Stimulated activated naive CD8-positive, alpha-beta T cell treated with anti-CD3 and anti-CD28 coated beads, Interleukin-15, amount 100 ng/mL, for 72 hours (primary cell): Measurements from ENCODE around the gene DLEC1.
"Not testable (repeated sequence)": the region's sequence is repeated elsewhere in the genome, so short reads cannot be mapped to it uniquely, and the experiment has no call there.

Source experiments
- ATAC-seq: fragments of 150-1000 bp; cut with Tn5 transposase; 2 replicates; pipeline ENCODE4 v1.10.0; 2021; ENCODE audit warnings: mild to moderate bottlenecking, moderate library complexity
- DNase-seq, 2 donors: peaks; one replicate each; pipeline ENCODE4 v3.0.0; 2021 to 2022
- H3K27ac Mint-ChIP-seq, 2 donors: one replicate each; pipeline ENCODE4 v1.8.0; 2022; ENCODE audit warnings: mild to moderate bottlenecking in 2 of 2, mixed read lengths in 2 of 2, moderate library complexity in 2 of 2
- H3K27me3 Mint-ChIP-seq: one replicate; pipeline ENCODE4 v1.8.0; 2022; ENCODE audit warnings: mixed read lengths
- H3K4me1 Mint-ChIP-seq: one replicate; pipeline ENCODE4 v1.8.0; 2022; ENCODE audit warnings: mild to moderate bottlenecking, mixed read lengths
- H3K4me3 Mint-ChIP-seq, 2 donors: one replicate each; pipeline ENCODE4 v1.8.0; 2022; ENCODE audit warnings: mild to moderate bottlenecking in 2 of 2, mixed read lengths in 2 of 2, moderate library complexity in 1 of 2
- H3K9me3 Mint-ChIP-seq, 2 donors: one replicate each; pipeline ENCODE4 v1.8.0; 2022; ENCODE audit warnings: mixed read lengths in 2 of 2

Gene DLEC1

GRCh38 chr3:38022301-38022700 lies 16.7 kb upstream of the DLEC1 start:
- Mint-ChIP-seq H3K27ac (no peak overlapping the region), H3K9me3 (no peaks in the 10 kb centered on the region), H3K4me1 (peaks cover 38% of the 10 kb centered on the region), H3K27me3 (peaks cover under 1% of the 10 kb centered on the region), H3K4me3 (no peak overlapping the region)
- no peak for DNase-seq
- no peak for ATAC-seq

DNA sequence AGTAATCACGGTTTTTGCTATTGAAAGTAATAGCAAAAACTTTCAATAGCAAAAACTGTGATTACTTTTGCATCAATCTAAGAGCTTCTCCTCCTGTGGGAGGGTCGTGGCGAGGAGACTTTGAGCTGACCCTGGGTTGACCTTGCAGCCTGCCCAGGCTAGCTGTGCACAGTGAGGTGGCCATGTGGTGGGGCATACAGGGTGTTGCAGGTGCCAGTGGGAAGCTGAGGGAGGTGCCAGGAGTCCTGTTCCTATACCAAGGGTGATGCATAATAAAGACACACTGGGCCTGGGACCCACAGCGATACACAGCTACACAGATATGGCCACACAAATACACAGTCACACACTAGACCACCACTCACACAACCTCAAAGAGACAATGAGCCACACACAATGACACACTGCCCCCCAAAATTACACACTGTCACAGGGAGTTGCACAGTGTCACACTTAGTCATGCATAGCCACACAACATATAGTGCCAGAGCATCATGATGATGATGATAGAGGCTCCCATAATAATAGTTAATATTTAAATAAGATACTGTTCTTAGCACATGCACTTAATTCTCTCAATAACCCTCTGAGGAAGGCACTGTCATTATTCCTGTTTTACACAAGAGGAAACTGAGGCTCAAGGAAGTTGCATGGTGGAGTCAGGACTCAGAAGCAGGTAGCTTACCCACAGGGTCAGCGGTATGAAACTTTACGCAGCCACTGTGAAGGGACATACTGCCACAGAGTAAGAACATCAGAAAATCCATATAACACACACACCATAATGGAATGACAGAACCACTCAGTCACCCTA lies 15.9 kb upstream of the DLEC1 start:
- Mint-ChIP-seq H3K27ac (no peak overlapping the region), H3K27me3 (peaks cover 8% of the 10 kb centered on the region), H3K9me3 (no peaks in the 10 kb centered on the region), H3K4me3 (peak overlapping the region; percentile 85 to 97), H3K4me1 (peaks cover 38% of the 10 kb centered on the region)
- no peak for DNase-seq
- ATAC-seq = no peak

- no peak overlapping the region for H3K27ac Mint-ChIP-seq
- ATAC-seq (no peak), DNase-seq (no peak)
- H3K4me3 Mint-ChIP-seq = no peak overlapping the region
- no peaks in the 10 kb centered on the region for H3K9me3 Mint-ChIP-seq
- H3K4me1 Mint-ChIP-seq = peaks cover 54% of the 10 kb centered on the region
- H3K27me3 Mint-ChIP-seq = peaks cover 41% of the 10 kb centered on the region
Observed at GRCh38 chr3:38026856-38027255, 12.2 kb upstream of the DLEC1 start.

DNA sequence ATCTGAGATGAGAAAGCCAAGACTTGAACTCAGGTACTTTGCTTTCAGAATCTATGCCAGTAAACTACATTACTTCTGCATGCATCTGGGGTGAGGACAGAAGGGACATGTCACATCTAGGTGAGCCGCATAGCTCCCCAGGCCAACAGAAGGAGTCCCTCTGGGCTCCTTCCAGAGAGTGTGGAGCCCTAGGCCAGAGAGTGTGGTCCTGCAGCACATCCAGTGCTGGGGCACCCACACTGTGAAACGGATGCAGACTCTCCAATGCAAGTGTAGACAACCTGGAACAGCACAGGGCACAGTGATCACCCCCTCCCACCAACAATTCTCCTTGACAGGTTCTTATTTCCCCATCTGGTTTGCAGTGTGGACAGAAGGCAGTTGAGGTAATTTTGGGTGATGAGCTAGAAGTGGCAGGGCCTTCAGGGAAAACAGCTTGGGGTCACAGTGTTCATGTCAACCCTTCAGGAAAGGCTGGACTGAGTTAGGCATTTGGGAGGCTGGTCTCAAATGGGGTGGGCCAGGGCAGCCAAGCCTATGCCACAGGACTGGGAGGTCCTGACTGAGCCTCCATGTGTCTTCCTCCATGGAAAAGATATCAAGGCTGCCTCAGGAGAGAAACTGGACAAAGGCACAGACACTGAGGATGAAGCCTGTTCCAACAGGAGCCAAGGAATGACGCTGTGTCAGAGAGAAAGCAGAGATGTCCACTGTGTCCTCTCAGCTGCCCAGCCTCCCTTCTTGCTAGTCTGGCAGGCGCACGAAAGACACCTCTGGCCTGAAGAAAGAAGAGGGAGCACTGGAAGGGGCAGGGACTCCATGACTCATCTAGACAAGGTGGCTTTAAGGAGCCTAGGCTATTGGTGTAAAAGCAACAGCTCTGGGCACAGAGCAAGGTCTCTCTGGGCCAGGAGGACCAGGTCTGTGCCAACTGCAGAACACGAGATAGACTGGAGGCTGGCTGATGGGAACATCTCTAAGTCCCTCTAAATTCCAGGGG lies 11.2 kb upstream of the DLEC1 start:
- ATAC-seq (no peak), DNase-seq (no peak)
- peaks cover 55% of the 10 kb centered on the region for H3K4me1 Mint-ChIP-seq
- H3K9me3 Mint-ChIP-seq = no peaks in the 10 kb centered on the region
- peak overlapping the region in 1 of 2 donors; percentile 51 for H3K27ac Mint-ChIP-seq
- H3K4me3 Mint-ChIP-seq = peak overlapping the region in 1 of 2 donors; percentile 64
- H3K27me3 Mint-ChIP-seq = peaks cover 50% of the 10 kb centered on the region

DNA sequence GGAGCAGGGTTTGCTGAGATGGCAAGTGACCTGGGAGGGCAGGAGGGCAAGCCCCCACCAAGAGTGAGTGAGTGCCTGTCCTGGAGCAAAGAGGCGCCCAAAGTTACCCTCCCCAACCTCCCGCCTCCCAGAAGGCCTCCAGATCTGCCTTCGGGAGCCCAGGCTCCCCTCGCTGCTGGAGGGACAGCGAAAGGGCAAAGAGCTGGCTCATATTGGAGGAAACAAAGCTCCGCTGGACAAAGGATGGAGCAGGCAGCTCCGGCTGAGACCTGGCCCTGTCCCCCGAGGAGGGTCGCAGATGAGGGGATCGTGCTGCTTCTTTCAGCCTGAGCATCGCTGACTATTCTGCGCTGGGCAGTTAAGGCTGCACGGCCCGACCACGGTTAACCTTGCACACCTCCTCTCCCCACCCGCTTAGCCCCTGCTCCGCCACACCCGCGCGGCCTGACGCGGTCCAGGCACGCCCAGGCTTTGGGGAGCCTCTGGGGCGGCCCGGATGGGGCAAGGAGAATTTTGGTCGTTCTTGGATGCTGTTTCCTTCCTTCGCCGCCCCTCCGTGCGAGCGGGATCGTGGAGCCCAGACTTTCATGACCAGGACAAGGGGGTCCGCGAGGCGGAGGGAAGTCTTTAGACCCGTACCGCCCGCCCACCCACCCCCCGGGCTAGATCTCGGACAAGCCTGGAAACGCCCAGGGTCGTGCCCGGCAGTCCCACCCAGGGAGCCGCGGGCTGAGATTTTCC lies 10.2 kb upstream of the DLEC1 start:
- H3K27me3 Mint-ChIP-seq = peaks cover 60% of the 10 kb centered on the region
- H3K27ac Mint-ChIP-seq = no peak overlapping the region
- no peak for ATAC-seq

DNA sequence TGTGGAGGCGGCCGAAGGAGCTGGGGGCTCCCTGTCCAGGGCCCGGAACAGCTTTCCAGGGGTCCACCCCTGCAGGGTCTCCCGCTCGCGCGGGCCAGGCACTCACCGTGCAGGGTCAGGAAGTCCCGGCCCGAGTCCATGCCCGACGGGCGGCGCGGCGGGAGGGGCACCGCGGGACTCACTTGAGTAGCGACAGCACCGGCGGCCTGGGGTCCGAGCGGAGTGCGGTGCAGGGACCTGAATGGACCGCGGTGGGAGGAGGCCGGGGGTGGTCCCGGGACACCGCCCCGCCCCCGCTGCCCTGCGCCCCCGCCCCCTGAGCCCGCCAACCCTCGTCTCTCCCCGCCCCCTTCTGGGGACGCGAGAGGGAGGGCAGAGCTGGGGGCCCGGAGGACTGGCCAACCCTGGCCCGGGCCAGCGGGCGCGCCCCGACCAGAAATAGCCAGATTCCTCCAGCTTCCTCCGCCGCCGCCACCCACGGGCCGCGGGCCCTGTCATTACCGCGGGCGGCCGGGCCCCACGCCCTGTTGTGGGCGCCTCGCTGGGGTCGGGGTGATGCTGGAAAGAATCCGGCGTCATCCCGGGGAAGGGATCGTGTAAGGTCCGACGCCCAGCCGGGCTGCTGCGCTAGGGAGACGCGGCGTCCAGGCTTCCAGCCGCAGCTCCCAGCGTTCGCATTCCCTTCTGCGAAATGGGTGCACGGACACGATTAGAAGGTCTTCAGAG lies 9.4 kb upstream of the DLEC1 start, which contains the start of gene PLCD1:
TSS of gene PLCD1 (minus strand) at position 243 of the 726 bp plus-strand sequence. CDS start at position 140, 103 bp downstream.
- H3K4me3 Mint-ChIP-seq = peak within 1 kb of the TSS; percentile 40 to 66
- H3K4me1 Mint-ChIP-seq = peaks cover 37% of the 10 kb centered on the region
- H3K27ac Mint-ChIP-seq = no peak within 1 kb of the TSS
- H3K27me3 Mint-ChIP-seq = peaks cover 61% of the 10 kb centered on the region
- DNase-seq = peak in 1 of 2 donors; percentile 31
- no peaks in the 10 kb centered on the region for H3K9me3 Mint-ChIP-seq
- no peak for ATAC-seq

More for the DNA sequence above, 10.2 kb upstream of the DLEC1 start:
- Mint-ChIP-seq H3K9me3 (no peaks in the 10 kb centered on the region), H3K4me3 (peak overlapping the region; percentile 40 to 64), H3K4me1 (peaks cover 44% of the 10 kb centered on the region)
- DNase-seq = no peak

GRCh38 chr3:38030126-38031021 lies 8.6 kb upstream of the DLEC1 start:
- Mint-ChIP-seq H3K9me3 (no peaks in the 10 kb centered on the region), H3K27me3 (peaks cover 61% of the 10 kb centered on the region), H3K4me3 (peak overlapping the region; percentile 20 to 66), H3K4me1 (peaks cover 30% of the 10 kb centered on the region), H3K27ac (no peak overlapping the region)
- DNase-seq (no peak), ATAC-seq (no peak)

- H3K4me1 Mint-ChIP-seq = peaks cover 23% of the 10 kb centered on the region
- no peaks in the 10 kb centered on the region for H3K9me3 Mint-ChIP-seq
- H3K27me3 Mint-ChIP-seq = peaks cover 61% of the 10 kb centered on the region
- DNase-seq = no peak
- ATAC-seq = peak; percentile 63
- H3K4me3 Mint-ChIP-seq = peak overlapping the region in 1 of 2 donors; percentile 3
- no peak overlapping the region for H3K27ac Mint-ChIP-seq
Observed at GRCh38 chr3:38031022-38031994, 7.7 kb upstream of the DLEC1 start.

DNA sequence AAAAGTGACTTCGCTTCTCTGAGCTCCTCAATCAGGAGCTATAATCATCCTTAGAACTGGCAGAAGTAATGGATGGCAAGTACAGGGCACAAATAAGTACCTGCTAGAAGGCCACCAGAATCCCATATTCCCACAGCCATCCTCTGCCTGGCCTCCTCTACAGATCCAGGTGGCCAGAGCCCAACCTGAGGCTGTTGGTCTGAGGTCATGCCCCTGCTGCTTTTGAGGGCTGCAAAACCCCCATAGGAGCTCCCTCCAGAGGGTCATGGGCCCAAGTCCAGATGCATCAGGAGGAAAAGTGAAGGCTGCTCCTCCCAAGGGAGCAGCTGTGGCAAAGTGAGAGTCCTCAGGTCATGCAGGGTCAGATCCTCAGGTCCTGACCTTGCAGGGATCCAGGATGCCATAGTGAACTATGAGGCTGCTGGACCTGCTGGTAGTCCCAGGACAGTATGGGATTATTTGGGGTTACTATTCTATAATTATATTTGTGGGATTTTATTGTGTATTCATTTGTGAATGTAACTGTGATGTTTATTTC lies 6.6 kb upstream of the DLEC1 start:
- ATAC-seq (no peak), DNase-seq (no peak)
- Mint-ChIP-seq H3K27me3 (peaks cover 67% of the 10 kb centered on the region), H3K4me3 (no peak overlapping the region), H3K27ac (no peak overlapping the region), H3K9me3 (no peaks in the 10 kb centered on the region), H3K4me1 (peaks cover 25% of the 10 kb centered on the region)

GRCh38 chr3:38033586-38033985 lies 5.4 kb upstream of the DLEC1 start:
- H3K27me3 Mint-ChIP-seq = peaks cover 55% of the 10 kb centered on the region
- H3K4me3 Mint-ChIP-seq = not testable (repeated sequence)

DNA sequence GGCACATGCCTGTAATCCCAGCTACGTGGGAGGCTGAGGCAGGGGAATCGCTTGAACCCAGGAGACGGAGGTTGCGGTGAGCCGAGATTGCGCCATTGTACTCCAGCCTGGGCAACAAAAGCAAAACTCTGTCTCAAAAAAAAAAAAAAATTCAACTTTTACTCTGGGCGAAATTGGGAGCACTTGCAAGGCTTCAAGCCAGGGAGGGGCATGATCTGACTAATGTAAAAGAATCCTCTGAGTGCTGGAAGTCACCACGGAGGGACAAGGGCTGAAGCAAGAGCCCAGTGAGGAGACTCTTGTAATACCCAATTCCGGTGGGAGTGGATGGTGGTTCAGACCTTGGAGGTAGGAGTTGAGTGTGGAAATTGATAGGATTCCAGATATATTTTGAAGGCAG lies 4.7 kb upstream of the DLEC1 start:
- H3K9me3 Mint-ChIP-seq = peaks cover 12 to 15% of the 10 kb centered on the region in 2 donors
- peaks cover 50% of the 10 kb centered on the region for H3K27me3 Mint-ChIP-seq
- not testable (repeated sequence) for ATAC-seq, H3K4me3 Mint-ChIP-seq, DNase-seq
- peaks cover 37% of the 10 kb centered on the region for H3K4me1 Mint-ChIP-seq
- H3K27ac Mint-ChIP-seq = peak overlapping the region in 1 of 2 donors; percentile 10

More at GRCh38 chr3:38033586-38033985, 5.4 kb upstream of the DLEC1 start:
- Mint-ChIP-seq H3K27ac (peak overlapping the region in 1 of 2 donors; percentile 67), H3K4me1 (peaks cover 32% of the 10 kb centered on the region), H3K9me3 (peaks cover 9 to 12% of the 10 kb centered on the region in 2 donors)
- ATAC-seq, DNase-seq: not testable (repeated sequence)

DNA sequence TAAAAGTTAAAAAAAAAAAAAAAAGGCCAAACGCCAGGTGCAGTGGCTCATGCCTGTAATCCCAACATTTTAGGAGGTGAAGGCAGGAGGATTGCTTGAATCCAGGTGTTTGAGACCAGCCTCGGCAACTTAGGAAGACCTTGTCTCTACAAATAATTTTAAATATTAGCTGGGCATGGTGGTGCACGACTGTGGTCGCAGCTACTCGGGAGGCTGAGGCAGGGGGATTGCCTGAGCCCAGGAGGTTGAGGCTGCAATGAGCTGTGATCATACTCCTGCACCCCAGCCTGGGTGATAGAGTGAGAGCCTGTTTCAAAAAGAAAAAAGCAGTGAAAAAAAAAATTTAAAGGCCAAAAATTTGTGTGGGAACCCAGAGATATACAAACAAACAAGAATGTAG lies 2.7 kb upstream of the DLEC1 start:
- no peak for DNase-seq
- Mint-ChIP-seq H3K27me3 (peaks cover 33% of the 10 kb centered on the region), H3K4me1 (peaks cover 41% of the 10 kb centered on the region), H3K27ac (no peak overlapping the region), H3K4me3 (no peak overlapping the region), H3K9me3 (peaks cover 12 to 15% of the 10 kb centered on the region in 2 donors)
- no peak for ATAC-seq
